SU-DHL-6 (cell line): ENCODE results near the gene RPS19.

Experiments
- H2AFZ ChIP-seq: fragments of 200-600 bp; sonication (generic); 2 replicates; pipeline ENCODE4 v1.6.1; 2014; ENCODE audit warnings: low read depth, mild to moderate bottlenecking, moderate library complexity, mixed read lengths, antibody characterized with exemption, low read length; ENCODE audit not compliant: severe bottlenecking
- H3F3A ChIP-seq: fragments of 200-600 bp; shearing (Covaris generic); 2 replicates; pipeline ENCODE4 v1.6.0; 2016; ENCODE audit warnings: antibody characterized with exemption, mild to moderate bottlenecking; ENCODE audit not compliant: insufficient read depth
- H3K27ac ChIP-seq: fragments of 200-600 bp; sonication (generic); 2 replicates; pipeline ENCODE4 v1.5.1; 2016; ENCODE audit warnings: low read depth, mild to moderate bottlenecking, low read length, moderate library complexity, mixed read lengths
- H3K27me3 ChIP-seq: fragments of 200-600 bp; sonication (generic), shearing (Covaris generic); 2 replicates; pipeline ENCODE4 v1.6.0; 2014; ENCODE audit warnings: mild to moderate bottlenecking, low read length
- H3K36me3 ChIP-seq: fragments of 200-600 bp; sonication (generic); 2 replicates; pipeline ENCODE4 v1.6.1; 2014; ENCODE audit warnings: mild to moderate bottlenecking, low read length, mixed read lengths
- H3K4me2 ChIP-seq: fragments of 300-600, 200-600 bp; shearing (Covaris generic), sonication (generic); 2 replicates; pipeline ENCODE4 v1.6.0; 2014; ENCODE audit warnings: low read length, low read depth, mild to moderate bottlenecking; ENCODE audit not compliant: poor library complexity, severe bottlenecking
- H3K4me3 ChIP-seq: fragments of 200-600 bp; sonication (generic); 2 replicates; pipeline ENCODE4 v1.5.1; 2014; ENCODE audit warnings: antibody characterized with exemption, low read length, mild to moderate bottlenecking, mixed read lengths; ENCODE audit not compliant: insufficient read depth, poor library complexity, severe bottlenecking
- H3K79me2 ChIP-seq: fragments of 200-600 bp; sonication (generic); 2 replicates; pipeline ENCODE4 v1.6.1; 2014; ENCODE audit warnings: mild to moderate bottlenecking, low read length, moderate library complexity; ENCODE audit not compliant: insufficient read depth
- H3K9ac ChIP-seq: fragments of 200-600 bp; sonication (generic); 2 replicates; pipeline ENCODE4 v1.7.0; 2014; ENCODE audit warnings: mild to moderate bottlenecking, low read length
- H3K9me2 ChIP-seq: fragments of 200-600 bp; sonication (generic); replicated peaks from 2 replicates; pipeline ENCODE4 v1.6.1; 2014; ENCODE audit warnings: low read length; ENCODE audit not compliant: insufficient read depth
- H3K9me3 ChIP-seq: fragments of 200-600 bp; sonication (generic); 2 replicates; pipeline ENCODE4 v1.6.1; 2014; ENCODE audit warnings: low read length, mixed read lengths; ENCODE audit not compliant: insufficient read depth
- H4K20me1 ChIP-seq: fragments of 200-600 bp; sonication (generic); 2 replicates; pipeline ENCODE4 v1.6.1; 2014; ENCODE audit warnings: low read depth, mild to moderate bottlenecking, antibody characterized with exemption, low read length, moderate library complexity, mixed read lengths
- EZH2phosphoT487 ChIP-seq: fragments of 200-600 bp; sonication (generic), shearing (Covaris generic); conservative IDR thresholded peaks from 2 replicates; pipeline ENCODE4 v1.6.1; 2018; ENCODE audit warnings: mild to moderate bottlenecking, antibody characterized with exemption, low read length, moderate library complexity, mixed read lengths
- TF ChIP-seq, protein P1 (sequence below): fragments of 200-600 bp; sonication (generic); IDR thresholded peaks from one replicate; pipeline ENCODE4 v1.5.1; 2017; ENCODE audit warnings: antibody characterized with exemption, mild to moderate bottlenecking, low read length, moderate library complexity; ENCODE audit not compliant: insufficient read depth, poor library complexity, severe bottlenecking

The RPS19 gene

DNA sequence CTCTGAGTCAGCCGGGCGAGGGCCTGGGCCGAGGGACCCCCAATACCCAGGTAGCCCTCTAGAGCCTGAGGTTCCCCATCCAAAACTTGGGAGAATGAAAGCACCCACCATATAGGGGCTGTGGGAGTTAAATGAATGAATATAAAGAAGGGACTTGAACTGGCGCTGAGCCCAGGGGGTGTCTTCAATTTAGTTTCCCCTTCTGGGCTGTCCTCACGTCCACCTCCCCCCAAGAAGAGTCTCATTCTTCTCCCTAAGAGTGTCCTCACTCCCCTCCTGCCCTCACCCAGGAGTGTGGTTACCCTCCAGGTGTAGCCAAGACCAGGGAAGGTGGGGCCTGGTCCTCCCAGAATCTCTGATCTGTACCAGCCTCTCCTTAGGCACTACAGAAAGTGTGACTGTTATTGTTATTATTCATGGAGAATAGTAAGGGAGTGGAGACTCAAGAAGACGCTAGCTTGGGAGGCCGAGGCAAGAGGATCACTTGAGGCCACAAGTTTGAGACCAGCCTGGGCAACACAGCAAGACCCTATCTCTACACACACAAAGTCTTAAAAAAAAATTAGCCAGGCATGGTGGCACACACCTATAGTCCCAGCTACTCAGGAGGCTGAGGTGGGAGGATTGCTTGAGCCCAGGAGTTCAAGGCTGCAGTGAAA lies 19.7 kb downstream of the RPS19 start:
- peaks cover 20% of the 10 kb centered on the region for H3K36me3 ChIP-seq
- TF ChIP-seq, protein P1, sequence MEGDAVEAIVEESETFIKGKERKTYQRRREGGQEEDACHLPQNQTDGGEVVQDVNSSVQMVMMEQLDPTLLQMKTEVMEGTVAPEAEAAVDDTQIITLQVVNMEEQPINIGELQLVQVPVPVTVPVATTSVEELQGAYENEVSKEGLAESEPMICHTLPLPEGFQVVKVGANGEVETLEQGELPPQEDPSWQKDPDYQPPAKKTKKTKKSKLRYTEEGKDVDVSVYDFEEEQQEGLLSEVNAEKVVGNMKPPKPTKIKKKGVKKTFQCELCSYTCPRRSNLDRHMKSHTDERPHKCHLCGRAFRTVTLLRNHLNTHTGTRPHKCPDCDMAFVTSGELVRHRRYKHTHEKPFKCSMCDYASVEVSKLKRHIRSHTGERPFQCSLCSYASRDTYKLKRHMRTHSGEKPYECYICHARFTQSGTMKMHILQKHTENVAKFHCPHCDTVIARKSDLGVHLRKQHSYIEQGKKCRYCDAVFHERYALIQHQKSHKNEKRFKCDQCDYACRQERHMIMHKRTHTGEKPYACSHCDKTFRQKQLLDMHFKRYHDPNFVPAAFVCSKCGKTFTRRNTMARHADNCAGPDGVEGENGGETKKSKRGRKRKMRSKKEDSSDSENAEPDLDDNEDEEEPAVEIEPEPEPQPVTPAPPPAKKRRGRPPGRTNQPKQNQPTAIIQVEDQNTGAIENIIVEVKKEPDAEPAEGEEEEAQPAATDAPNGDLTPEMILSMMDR, result no peak
- no peak for TF ChIP-seq EZH2phosphoT487
- H3K9me2 ChIP-seq, result no peaks in the 10 kb centered on the region
- H3K4me3 ChIP-seq, result peak overlapping the region; percentile 86
- H3F3A ChIP-seq, result peaks cover 74% of the 10 kb centered on the region
- H4K20me1 ChIP-seq, result no peaks in the 10 kb centered on the region
- H3K79me2 ChIP-seq, result peaks cover 38% of the 10 kb centered on the region
- H3K9me3 ChIP-seq, result no peaks in the 10 kb centered on the region
- H3K9ac ChIP-seq, result peak overlapping the region; percentile 99
- no peaks in the 10 kb centered on the region for H3K27me3 ChIP-seq
- peak overlapping the region; percentile 98 for H3K4me2 ChIP-seq
- no peak overlapping the region for H2AFZ ChIP-seq
- H3K27ac ChIP-seq, result peak overlapping the region; percentile 100

DNA sequence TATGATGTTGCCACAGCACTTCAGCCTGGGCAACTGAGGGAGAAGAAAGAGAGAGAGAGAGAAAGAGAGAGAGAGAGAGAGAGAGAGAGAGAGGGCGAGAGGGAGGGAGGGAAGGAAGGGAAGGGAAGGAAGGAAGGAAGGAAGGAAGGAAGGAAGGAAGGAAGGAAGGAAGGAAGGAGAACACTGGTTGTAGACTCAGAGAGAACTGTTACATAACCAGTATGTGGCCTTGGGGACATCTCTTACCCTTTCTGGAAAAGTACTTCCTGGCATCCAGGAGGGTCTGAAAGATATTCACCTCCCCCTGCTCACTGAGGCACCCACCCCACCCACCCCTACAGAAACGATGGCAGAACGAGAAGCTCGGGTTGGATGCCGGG lies 20.3 kb downstream of the RPS19 start:
- Histone ChIP-seq H3K9me3 (no peaks in the 10 kb centered on the region), H3K36me3 (peaks cover 20% of the 10 kb centered on the region), H3K4me3 (no peak overlapping the region), H3F3A (peaks cover 74% of the 10 kb centered on the region), H3K79me2 (peaks cover 43% of the 10 kb centered on the region), H4K20me1 (no peaks in the 10 kb centered on the region), H2AFZ (no peak overlapping the region), H3K27ac (peak overlapping the region; percentile 100), H3K9me2 (no peaks in the 10 kb centered on the region), H3K27me3 (no peaks in the 10 kb centered on the region), H3K9ac (peak overlapping the region; percentile 99), H3K4me2 (peak overlapping the region; percentile 98)
- TF ChIP-seq, protein P1, result no peak
- TF ChIP-seq EZH2phosphoT487, result no peak

DNA sequence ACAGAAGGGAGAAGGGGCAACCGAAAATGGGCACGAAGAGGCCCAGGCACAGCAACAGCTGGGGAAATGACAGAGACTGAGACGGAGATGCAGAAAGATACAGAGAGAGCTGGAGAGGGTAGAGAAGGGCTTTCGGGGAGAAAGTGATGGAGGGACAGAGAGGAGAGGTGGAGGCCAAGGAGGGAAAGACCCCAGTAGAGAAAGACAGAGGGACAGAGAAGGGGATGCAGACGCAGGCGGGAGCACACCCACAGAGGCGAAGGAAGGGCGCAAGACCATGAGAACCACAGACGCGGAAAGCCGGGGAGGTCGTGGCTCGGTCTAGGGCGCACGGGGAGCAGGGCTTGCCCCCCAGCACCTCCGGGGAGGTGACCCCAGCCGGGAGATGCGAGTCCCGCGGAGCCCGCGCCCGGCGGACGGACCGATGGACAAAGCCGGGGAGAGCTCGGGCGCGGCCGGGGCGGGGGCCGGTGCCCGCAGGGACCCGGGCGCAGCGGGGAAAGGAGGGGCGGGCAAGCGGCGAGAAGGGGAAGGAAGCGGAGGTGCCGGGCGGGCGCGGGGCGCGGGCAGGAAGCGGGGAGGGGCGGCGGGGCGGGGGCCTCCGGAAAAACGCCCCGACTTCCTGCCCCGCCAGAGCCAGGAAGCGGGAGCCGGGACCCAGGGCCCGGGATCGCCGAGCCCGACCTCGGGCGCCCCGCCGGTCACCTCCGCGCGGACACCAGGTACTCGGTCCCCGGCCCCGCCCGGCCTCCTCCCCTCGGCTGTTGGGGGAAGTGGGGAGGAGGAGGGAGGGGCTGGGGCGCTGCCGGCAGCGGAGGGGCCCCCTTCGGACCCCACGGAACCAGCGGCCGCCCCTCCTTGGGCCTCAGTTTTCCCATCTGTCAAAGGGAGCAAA lies 22.8 kb downstream of the RPS19 start, which contains the start of gene ARHGEF1:
Gene ARHGEF1 (plus strand): TSS at position 617 of the 895 bp plus-strand sequence. CDS start 4,899 bp downstream, outside the sequence.
- H3K9ac ChIP-seq, result peak within 1 kb of the TSS; percentile 89

More for the DNA sequence above, 22.8 kb downstream of the RPS19 start, which contains the start of gene ARHGEF1:
- Histone ChIP-seq H3F3A (peaks cover 59% of the 10 kb centered on the region), H4K20me1 (no peaks in the 10 kb centered on the region), H3K9me3 (no peaks in the 10 kb centered on the region), H2AFZ (no peak within 1 kb of the TSS), H3K4me2 (peak within 1 kb of the TSS; percentile 68), H3K9me2 (no peaks in the 10 kb centered on the region), H3K27ac (peak within 1 kb of the TSS; percentile 100), H3K27me3 (no peaks in the 10 kb centered on the region), H3K4me3 (peak within 1 kb of the TSS; percentile 65), H3K36me3 (peaks cover 18% of the 10 kb centered on the region), H3K79me2 (peaks cover 60% of the 10 kb centered on the region)
- TF ChIP-seq, protein P1, result no peak
